Measurements from ENCODE around the gene NLRP9.

The NLRP9 gene

DNA sequence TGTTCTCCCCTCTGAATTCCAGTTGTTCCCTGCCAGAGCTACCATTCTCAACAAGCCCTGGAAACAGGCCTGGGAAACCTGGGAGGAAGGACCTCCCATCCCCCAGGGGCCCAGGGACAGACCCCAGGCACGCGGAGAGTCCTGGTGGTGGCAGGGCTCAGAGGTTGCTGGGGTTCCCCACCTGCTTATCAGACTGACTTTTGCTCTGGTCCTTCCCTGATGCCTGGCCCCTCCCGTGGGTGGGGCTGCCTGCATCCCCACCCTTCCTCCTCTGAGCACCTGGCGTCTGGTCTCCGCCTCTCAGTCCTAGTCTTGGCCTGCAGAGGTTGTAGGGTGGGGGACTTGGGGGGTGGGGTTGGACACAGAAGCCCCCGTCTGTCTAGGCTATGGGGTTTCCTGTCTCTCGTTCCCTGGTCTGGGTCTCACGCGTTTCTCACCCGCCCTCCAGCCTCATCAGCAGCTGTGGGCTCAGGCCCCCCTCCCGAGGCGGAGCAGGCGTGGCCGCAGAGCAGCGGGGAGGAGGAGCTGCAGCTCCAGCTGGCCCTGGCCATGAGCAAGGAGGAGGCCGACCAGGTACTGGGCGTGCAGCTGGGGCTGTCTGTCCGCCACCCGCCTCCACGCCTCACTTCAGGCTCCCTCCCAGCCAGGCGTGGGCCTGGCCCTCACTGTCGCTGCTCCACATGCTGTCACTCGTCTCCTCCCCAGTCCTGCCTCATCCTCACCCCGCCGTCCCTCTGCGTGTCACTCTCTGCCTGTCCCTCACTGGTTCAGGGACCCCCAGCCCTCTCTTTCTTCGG lies 49.6 kb downstream of the NLRP9 start:
- H3K9ac ChIP-seq (ENCODE audit: low read length): no peak overlapping the region
- peaks cover 32% of the 10 kb centered on the region for H3K79me2 ChIP-seq (ENCODE audit: insufficient read depth, low read length)
- H3K36me3 ChIP-seq (ENCODE audit: low read length): no peaks in the 10 kb centered on the region
- no peak for TF ChIP-seq EZH2phosphoT487 (conservative IDR thresholded peaks at IDR 0.05; ENCODE audit: low read length)
- TF ChIP-seq, protein P1, sequence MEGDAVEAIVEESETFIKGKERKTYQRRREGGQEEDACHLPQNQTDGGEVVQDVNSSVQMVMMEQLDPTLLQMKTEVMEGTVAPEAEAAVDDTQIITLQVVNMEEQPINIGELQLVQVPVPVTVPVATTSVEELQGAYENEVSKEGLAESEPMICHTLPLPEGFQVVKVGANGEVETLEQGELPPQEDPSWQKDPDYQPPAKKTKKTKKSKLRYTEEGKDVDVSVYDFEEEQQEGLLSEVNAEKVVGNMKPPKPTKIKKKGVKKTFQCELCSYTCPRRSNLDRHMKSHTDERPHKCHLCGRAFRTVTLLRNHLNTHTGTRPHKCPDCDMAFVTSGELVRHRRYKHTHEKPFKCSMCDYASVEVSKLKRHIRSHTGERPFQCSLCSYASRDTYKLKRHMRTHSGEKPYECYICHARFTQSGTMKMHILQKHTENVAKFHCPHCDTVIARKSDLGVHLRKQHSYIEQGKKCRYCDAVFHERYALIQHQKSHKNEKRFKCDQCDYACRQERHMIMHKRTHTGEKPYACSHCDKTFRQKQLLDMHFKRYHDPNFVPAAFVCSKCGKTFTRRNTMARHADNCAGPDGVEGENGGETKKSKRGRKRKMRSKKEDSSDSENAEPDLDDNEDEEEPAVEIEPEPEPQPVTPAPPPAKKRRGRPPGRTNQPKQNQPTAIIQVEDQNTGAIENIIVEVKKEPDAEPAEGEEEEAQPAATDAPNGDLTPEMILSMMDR (IDR thresholded peaks at IDR 0.05; ENCODE audit: insufficient read depth, low read length, poor library complexity, severe bottlenecking): no peak
- H3F3A ChIP-seq (ENCODE audit: insufficient read depth): no peaks in the 10 kb centered on the region
- H3K27ac ChIP-seq (ENCODE audit: low read depth, low read length): no peak overlapping the region
- no peaks in the 10 kb centered on the region for H3K9me3 ChIP-seq (ENCODE audit: insufficient read depth, low read length)
- no peaks in the 10 kb centered on the region; the same call in 1 of the 2 replicates for H4K20me1 ChIP-seq (ENCODE audit: low read depth, low read length)
- H3K4me3 ChIP-seq (ENCODE audit: insufficient read depth, low read length, poor library complexity, severe bottlenecking): no peak overlapping the region
- no peak overlapping the region for H2AFZ ChIP-seq (ENCODE audit: low read depth, low read length, severe bottlenecking)
- H3K4me2 ChIP-seq (ENCODE audit: low read depth, low read length, poor library complexity, severe bottlenecking): no peak overlapping the region
- H3K9me2 ChIP-seq (replicated peaks; ENCODE audit: insufficient read depth, low read length): no peaks in the 10 kb centered on the region
- no peaks in the 10 kb centered on the region for H3K27me3 ChIP-seq (ENCODE audit: low read length)

DNA sequence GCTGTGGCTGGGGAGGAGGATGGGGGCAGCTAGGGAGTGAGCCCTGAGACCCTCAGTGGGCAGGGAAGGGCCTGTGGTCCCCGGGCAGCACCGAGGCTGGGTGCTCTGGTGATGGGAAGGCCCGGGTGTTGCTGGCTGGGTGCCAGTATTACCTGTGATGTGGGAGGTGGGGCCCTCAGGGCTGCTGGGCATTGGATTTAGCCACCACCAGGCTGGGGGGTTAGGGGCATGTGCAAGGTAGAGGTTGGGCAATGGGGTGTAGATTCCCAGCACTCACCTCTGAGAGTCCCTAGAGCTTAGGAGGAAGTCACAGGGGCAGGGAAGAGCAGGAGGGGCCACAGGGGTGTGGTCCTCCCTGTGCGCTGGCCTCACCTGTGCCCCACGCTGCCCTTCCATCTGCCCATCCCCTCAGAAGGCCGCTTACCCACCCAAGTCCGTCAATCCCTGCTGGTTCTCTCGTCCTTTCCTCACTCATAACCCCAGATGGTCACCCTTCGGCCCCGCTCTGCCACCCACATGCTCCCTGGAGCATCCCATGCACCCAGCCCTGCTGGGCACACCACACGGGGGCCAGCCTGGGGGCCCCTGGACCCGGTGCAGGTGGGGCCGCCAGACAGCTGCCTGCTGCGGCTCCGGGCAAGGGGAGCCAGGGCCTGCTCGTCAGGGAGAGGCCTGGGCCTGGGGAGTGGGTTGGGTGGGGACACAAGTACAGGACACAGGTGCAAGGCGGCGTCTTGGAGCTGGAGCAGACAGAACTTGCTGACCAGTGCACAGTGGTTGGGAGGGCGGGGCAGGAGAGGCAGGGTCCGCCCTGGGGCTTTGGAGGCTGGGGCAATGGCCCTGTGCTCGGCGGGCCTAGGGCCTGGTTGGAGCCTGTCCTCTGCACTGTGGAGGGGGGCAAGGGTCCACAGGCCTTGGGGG lies 50.7 kb downstream of the NLRP9 start:
- Histone ChIP-seq H3K4me2 (ENCODE audit: low read depth, low read length, poor library complexity, severe bottlenecking) (no peak overlapping the region), H2AFZ (ENCODE audit: low read depth, low read length, severe bottlenecking) (no peak overlapping the region), H4K20me1 (ENCODE audit: low read depth, low read length) (no peaks in the 10 kb centered on the region; the same call in 1 of the 2 replicates), H3K27me3 (ENCODE audit: low read length) (no peaks in the 10 kb centered on the region), H3K9me3 (ENCODE audit: insufficient read depth, low read length) (no peaks in the 10 kb centered on the region), H3K79me2 (ENCODE audit: insufficient read depth, low read length) (peaks cover 39% of the 10 kb centered on the region), H3K9ac (ENCODE audit: low read length) (no peak overlapping the region), H3K9me2 (replicated peaks; ENCODE audit: insufficient read depth, low read length) (no peaks in the 10 kb centered on the region), H3K36me3 (ENCODE audit: low read length) (no peaks in the 10 kb centered on the region), H3F3A (ENCODE audit: insufficient read depth) (no peaks in the 10 kb centered on the region), H3K4me3 (ENCODE audit: insufficient read depth, low read length, poor library complexity, severe bottlenecking) (no peak overlapping the region), H3K27ac (ENCODE audit: low read depth, low read length) (no peak overlapping the region)
- TF ChIP-seq, protein P1 (IDR thresholded peaks at IDR 0.05; ENCODE audit: insufficient read depth, low read length, poor library complexity, severe bottlenecking): no peak
- no peak for TF ChIP-seq EZH2phosphoT487 (conservative IDR thresholded peaks at IDR 0.05; ENCODE audit: low read length)

DNA sequence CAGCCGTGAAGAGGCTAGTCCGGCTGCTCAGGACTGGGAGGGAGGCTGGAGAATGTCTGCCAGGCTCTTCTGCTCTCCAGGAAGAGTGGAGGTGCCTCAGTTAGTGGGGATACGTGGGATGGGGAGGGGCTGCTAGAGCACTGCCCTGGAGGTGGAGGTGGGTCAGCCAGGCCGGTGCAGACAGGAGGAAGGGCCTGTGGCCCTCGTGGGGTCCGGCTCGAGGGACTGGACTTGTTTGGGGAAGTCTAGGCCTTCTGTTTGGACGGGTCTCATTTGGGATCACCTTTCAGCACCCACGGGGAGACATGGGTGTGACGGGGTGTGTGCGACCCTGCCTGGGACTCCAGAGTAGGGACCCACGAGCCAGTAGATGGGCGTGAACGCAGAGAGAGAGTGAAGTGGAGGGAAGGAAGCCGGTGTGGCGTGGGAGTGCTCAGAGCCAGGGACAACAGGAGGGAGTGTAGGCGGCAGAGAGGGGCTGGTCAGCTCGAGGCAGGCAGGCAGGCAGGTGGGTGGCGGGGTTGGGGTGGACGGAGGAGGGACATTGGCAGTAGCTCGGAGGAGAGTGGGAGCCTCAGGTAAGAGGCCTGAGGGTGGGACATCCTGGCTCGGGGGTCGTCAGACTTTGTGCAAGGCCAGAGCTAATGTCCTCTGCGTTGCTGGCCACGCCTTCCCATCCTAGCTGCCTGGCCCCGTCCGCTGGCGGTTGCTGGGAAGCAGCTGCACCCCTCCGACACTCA lies 51.7 kb downstream of the NLRP9 start:
- no peak overlapping the region for H3K4me3 ChIP-seq (ENCODE audit: insufficient read depth, low read length, poor library complexity, severe bottlenecking)
- H3F3A ChIP-seq (ENCODE audit: insufficient read depth): peaks cover 2% of the 10 kb centered on the region; the same call in 1 of the 2 replicates
- TF ChIP-seq EZH2phosphoT487 (conservative IDR thresholded peaks at IDR 0.05; ENCODE audit: low read length): no peak
- TF ChIP-seq, protein P1 (IDR thresholded peaks at IDR 0.05; ENCODE audit: insufficient read depth, low read length, poor library complexity, severe bottlenecking): no peak
- no peak overlapping the region for H3K27ac ChIP-seq (ENCODE audit: low read depth, low read length)
- H3K9ac ChIP-seq (ENCODE audit: low read length): no peak overlapping the region
- no peaks in the 10 kb centered on the region for H3K36me3 ChIP-seq (ENCODE audit: low read length)
- no peak overlapping the region for H3K4me2 ChIP-seq (ENCODE audit: low read depth, low read length, poor library complexity, severe bottlenecking)
- H4K20me1 ChIP-seq (ENCODE audit: low read depth, low read length): no peaks in the 10 kb centered on the region; the same call in 1 of the 2 replicates
- no peaks in the 10 kb centered on the region for H3K9me3 ChIP-seq (ENCODE audit: insufficient read depth, low read length)
- H3K79me2 ChIP-seq (ENCODE audit: insufficient read depth, low read length): peaks cover 48% of the 10 kb centered on the region
- no peak overlapping the region for H2AFZ ChIP-seq (ENCODE audit: low read depth, low read length, severe bottlenecking)
- H3K9me2 ChIP-seq (replicated peaks; ENCODE audit: insufficient read depth, low read length): no peaks in the 10 kb centered on the region
- no peaks in the 10 kb centered on the region for H3K27me3 ChIP-seq (ENCODE audit: low read length)
